Fibroblast of skin of back (primary cell): Measurements from ENCODE around the gene SEMA4G.

Experiments used
- DNase-seq: peaks from one replicate; pipeline ENCODE4 v3.0.0-alpha.2; 2013

SEMA4G gene

DNA sequence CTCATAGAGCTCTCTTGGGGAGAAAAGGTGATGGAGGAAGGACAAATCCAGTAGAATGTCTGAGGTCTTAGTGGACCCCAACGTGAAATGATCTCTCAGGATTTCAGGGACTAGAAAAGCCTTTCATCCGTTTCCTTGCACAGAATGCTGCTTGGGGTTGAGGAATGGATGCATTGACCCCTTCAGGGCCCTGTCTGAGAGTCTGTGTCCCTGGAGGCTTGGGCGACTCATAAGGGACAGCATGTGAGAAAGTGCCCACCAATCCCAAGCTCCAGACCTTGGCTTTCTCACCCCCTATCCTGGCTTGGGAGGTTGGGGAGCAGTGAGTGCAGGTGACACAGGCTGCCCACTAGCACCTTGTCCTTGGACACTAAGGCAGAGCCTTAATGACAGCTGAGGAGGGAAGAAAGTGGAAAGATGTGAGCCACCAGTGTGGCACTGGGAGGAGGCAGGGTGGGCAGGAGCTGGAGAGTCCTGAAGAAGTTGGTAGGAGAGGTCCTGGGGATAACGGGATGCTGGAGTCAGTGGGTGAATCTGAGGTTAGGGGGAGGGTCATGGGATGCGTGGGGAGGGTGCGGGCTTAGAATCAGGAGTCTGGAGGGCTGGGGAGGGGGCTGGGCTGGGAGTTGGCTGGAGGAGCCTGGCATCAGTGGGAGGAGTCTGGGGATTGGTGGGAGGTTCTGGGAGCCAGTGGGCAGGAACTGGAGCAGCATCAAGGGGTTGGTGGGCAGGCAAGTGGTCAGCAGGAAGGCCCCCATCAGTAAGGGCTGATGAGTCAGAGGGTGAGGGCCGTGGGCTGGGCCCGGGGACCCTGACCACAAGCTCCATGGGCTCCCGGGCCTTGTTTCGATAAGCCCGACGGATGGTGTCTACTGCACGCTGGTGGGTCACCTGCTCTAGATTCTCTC is 38.9 kb downstream of the SEMA4G start:
- DNase-seq: peak; percentile 60

DNA sequence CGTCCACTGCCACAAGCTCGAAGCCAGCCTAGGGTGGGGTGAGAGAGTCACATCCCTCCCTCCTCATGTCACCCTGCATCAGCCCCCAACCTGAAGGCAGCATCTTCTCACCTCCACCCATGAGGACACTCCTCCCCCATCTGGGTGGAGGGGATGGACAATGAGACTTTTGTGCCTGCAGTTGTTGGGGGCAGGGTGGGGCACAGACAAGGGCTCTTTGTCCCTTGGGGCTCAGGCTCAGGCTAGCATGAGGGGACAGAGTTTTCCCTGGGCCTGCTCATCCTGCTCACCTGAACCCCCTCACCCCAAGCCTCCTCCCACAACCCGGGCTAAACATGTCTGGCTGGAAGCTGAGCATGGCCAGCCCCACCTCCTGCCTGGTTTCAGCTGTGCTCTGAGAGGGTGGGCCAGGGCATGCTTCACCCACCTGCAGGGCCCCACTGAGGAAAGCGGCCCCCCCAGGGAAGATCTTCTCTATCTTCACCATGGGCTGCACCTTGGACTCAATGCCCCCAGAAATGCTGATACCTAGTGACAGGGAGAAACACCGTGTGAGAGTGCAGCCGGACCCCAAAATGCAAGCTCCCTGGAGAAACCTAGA is 39.6 kb downstream of the SEMA4G start:
- DNase-seq: no peak

DNA sequence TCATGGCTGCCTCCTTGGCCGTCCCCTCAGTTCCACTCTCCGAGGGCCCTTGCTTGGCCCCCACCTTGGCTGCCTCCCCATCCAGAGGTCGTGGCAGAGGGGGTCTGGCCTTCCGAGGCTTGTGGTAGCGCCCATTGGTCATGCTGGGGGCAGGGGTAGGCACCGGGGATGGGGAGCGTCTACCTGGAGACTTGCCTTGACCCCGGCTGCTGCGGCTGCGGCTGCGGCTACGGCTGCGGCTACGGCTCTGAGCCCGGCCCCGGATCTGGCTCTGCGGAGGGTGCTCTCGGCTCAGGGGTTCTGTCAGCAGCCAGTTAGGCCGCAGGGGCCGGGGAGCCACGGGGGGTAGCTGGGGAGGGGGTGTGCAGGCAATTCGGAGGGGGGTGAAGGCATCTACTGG is 41.0 kb downstream of the SEMA4G start:
- DNase-seq: no peak

DNA sequence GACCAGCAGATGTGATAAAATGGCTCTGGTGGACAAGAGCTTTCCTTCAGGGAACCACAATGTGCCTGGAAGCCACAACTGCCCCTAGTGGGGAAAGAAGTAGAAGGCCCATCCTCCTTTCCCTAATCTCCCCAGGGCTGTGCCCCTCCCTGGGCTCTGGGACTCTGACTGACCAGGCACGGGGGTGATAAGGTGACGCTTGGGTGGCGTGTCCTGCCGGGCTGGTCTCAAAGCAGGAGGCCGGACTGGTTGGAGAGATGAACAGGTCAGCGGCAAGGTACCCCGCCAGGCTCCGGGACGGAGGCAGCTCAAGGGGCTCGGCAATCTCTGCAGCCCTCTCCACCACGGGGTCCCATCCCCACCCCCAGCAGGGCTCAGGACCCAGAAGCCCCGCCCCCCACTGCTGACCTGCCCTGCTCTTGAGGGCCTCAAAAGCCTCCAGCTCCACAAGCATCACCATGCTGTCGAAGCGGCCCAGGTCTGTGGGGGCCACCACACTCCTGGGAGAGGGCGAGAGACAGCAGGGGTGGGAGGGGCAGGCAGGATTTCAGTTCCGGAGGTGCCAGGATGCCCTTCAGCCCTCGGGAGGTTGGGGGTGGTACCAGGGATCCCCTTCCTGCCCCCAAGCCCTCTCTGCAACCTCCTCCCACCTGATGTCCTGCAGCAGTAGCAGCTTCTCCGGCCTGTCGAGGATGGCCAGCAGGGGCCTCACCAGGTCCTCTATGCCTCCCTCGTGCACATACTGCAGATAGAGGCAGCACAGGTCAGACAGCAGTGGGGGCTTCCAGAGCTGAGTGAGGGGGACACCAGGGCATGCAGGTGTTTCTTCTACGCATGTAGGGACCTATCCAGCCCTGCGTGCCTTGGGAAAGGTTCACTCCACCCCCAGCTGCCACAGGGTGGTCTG is 42.5 kb downstream of the SEMA4G start:
- DNase-seq: peak; percentile 38

DNA sequence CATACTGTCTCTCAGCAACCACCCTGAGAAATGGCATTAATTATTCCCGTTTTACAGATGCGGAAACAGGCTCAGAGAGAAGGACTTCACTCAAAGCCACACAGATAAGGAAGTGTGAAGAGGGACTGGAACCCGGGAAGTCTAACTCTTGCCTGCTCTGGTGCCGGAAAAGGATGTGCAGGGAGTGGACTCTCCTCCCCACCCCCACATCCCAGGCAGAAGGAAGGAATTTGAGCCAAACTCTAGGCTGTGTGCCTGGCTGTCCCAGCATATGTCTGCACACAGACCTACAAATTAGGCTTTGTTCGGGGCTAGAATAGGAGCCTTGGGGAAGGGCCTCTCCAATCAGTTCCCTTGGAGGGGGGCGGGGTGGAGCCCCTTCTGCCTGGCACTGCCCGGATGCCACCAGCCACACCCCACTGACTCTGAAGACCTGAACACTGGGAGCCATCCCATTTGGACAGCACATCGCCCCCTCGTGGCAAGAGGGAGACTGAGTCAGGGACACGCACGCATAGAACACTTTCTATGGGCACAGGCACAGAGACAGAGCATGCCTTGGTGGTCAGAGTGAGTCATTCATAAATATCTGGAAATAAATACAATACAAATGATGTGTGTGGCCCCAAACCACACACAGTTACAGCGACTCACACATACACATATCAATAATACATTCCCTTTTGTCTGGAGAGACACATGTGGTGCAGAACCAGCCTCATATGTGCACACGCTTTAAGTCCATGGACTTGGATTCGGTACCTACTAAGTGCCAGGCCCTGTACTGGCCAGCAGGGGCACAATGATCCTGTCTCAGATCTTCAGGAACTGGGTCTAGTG is 43.4 kb downstream of the SEMA4G start:
- DNase-seq: peak; percentile 96

DNA sequence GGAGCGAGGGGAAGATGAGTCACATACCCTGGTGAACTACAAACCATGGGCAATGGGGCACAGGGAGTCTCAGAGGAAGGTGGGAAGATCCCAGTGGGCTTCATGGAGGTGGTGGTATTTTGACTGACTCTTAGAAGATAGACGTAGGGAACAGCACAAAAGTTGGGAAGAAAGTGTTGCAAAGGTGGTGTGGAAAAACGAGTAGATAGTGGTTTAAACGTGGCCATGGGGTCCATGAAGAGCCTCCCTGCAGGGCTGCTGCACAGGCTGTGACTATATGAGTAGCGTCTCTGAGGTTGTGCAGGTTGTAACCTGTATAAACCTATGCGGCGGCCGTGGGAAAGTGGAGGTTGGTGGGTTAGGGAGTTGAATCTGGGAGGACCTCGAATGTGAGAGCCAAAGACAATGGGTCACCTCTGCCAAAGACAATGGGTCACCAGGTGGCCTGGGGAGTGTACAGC is 44.1 kb downstream of the SEMA4G start:
- DNase-seq: no peak

DNA sequence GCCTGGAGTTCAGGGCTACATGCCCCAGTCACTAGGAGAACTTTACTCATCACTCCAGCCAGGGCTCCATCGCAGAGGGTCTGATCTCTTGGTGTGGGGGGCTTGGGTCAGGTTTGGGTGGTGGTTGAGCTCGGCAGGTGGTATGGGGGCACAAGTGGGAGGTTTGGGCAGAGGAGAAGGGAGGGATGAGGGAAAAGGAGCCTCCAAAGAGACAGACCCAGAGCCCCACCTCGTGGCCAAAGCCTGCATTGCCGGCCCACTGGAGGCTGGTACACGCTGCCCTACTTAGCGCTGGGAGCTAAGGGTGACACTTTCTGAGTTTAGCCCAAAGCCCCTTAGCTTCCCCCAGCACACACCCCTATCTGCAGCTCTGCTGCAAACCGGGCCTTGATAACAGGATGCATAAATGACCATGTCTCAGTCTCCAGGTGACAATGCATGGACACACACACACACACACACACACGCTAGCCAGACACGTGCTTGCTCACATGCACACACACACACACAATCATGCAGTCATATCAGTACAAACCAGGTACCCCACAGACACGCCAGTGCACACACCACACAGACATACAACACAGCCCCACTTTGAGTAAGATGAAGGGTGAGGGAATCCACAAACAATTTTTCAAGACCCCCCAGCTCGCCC is 45.1 kb downstream of the SEMA4G start:
- peak; percentile 60 for DNase-seq

DNA sequence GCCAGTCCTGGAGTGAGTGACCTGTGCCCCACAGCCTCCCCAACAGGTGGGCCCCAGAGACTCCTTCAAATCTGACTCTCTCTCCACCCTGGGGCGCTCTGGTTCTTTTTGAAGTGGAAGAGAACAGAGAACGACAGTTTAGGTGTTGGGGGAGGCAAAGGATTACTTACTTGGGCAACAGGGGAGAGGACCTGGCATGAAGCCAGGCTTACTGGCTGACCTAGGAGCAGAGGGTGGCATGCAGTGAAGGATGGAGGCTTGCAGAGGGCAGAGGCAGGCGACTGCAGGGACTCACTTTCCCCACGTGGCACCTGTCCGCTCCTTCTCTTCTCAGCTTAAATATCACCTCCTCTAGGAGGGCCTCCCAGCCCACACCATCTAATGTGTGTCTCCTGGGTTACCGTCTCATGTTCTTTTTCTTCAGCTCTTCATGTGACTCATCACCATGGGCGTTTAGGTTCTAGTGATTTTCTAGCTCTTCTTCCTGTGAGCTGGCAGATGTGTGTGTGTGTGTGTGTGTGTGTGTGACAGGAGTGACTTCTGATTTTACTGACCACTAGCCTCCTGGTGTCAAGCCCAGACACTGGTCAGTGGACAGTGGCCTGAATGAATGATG is 45.8 kb downstream of the SEMA4G start:
- peak; percentile 94 for DNase-seq

DNA sequence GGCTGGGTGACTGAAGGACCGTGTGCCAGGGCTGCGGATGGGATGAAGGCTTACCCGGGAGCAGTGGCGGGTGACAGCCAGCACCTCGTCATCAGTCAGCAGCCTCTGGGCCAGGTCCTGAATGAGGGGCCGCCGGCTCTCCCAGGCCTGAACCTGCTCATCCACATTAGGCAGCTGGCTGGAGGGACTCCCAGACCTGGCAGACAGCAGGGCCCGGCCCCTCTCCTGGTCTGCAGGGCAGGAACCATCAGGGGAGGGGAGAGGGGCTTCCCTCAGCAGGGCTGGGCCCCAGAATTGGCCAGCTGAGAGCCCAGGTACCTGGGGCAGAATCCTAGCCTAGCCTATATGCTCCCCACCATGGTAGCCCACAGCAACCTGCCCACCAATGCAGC is 46.3 kb downstream of the SEMA4G start:
- DNase-seq: no peak

DNA sequence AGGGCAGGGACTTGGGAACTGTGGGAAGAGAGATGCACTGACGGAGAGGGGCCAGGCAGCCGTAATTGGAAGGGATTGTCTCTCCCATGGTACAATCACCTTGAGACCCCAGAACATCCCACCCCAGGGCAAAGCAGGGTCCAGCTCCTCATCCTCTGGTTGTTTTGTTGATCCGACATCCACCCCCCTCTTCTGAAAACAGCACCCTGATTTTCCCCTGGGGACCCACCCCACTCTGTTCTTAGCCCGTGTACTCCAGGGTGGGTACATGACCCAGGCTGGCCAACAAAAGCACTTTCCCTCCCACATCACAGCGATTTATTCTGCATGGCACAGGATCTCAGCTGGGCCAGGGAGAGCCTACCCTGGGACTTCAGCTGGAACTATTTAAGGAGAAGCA is 47.5 kb downstream of the SEMA4G start:
- no peak for DNase-seq

DNA sequence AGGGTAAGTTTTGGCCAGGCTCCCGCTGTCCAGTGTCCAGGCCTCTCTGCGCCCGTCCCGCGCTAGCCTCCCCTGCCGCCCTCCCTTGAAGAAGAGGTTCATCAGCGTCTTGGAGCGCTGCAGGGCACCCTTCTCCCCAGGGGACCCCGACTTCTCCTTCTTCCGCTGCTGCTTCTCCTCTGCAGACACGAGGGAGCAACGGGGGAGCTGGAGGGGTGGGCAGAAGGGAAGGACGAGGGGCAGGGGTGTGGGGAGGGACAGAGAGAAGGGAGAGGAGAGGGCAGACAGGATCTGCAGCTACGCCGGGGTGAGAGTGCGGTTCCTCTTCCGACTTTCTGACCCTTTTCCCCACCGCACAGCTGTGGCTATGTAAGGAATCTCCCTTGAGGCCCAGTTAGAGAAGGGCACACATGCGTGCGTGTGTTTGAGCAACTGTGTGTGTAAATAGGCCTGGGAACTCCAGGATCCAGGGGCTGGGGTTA is 48.9 kb downstream of the SEMA4G start:
- DNase-seq: no peak

DNA sequence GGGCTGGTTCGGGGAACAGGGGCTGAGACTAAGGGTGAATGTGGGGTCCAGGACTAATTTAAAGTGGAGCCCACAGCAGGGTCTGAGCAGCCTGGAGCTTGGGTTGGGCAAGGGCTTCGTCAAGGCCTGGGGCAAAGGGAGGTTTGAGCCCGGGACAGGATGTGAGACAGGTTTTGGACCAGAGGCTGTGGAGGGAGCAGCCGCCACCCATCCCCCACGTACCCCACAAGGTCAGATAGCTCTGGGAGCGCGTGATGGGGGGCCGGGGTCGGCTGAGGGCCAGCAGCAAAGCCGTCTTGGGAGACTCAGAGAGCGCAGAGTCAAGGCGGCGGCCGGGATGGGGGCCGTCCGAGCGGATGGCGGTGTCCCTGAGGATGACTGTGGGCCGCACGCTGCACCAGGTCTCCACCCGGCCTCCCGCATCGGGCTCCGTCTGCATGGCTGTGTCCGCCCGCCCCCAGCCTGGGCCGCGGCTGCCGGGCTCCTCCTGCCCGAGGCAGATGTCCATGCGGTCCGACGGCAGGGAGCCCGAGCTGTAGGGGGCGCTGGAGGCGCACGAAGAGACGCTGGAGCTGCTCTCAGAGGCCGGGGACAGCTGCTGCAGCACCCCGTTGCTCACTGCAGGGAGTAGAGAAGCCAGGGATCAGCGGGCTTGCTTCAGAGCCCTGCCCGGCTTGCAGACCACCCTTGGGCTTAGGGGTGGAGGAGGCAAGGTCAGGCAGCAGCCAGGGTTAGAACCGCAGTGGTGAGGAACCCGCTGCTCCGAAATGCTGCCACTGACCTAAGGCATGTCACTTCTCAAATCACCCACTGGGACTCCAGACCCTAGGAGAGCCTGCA is 49.5 kb downstream of the SEMA4G start:
- peak; percentile 76 for DNase-seq
